ENCODE data around the gene ERBB3.
A peak's percentile ranks its signal among the peaks of the same experiment; 100 is the strongest.
"Not testable (repeated sequence)": the region's sequence is repeated elsewhere in the genome, so short reads cannot be mapped to it uniquely, and the experiment has no call there.

ERBB3 gene

GRCh38 chr12:56114084-56114483 lies 34.1 kb downstream of the ERBB3 start:
- TF ChIP-seq CTCF (IDR thresholded peaks at IDR 0.05; ENCODE audit: insufficient read depth, missing control alignments), result no peak
- FAIRE-seq, result no peak
- DNase-seq (ENCODE audit: insufficient read length, low spot score), result no peak

DNA sequence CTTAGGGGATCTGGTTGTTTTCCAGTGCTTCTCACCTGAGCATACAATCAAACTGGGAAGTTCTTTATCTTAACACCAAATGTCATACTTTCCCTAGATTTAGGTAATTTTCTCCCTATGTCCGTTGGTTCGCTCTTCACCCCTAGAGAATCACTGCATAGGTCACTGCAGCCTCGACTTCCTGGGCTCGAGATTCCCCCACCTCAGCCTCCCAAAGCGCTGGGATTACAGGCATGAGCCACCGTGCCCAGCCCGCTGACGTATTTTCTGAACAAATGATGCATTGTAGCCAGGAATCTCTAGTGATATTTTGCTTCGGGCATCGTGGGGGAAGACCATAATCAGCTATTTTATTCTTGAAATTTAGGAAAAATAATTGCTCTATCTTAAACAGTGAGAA lies 35.4 kb downstream of the ERBB3 start:
- no peak for TF ChIP-seq CTCF (IDR thresholded peaks at IDR 0.05; ENCODE audit: insufficient read depth, missing control alignments)
- no peak for DNase-seq (ENCODE audit: insufficient read length, low spot score)
- FAIRE-seq, result no peak

- FAIRE-seq, result no peak
- TF ChIP-seq CTCF (IDR thresholded peaks at IDR 0.05; ENCODE audit: insufficient read depth, missing control alignments), result no peak
- no peak for DNase-seq (ENCODE audit: insufficient read length, low spot score)
These were observed 36.5 kb downstream of the ERBB3 start, which contains the start of gene RPL41 for GRCh38 chr12:56116267-56117081. TSS of gene RPL41 (plus strand) at chr12:56116633.

DNA sequence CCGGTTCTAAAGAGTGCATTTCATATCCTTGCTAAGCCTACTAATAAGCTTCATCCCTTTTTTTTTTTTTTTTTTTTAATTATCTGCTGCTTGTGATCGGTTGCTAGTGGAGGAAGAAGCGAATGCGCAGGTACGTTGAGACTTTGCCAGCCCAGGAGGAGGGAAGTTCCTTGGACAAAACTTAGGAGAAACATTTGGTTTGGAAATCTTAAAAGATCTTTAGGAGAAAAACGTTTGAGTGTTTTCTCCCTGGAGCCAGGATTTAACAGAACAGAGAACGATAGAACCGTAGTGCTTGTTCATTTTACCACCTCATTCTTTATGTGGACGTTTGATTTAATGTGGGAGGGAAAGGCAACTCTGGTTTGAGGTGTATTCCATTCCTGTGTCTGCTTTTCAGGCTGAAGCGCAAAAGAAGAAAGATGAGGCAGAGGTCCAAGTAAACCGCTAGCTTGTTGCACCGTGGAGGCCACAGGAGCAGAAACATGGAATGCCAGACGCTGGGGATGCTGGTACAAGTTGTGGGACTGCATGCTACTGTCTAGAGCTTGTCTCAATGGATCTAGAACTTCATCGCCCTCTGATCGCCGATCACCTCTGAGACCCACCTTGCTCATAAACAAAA lies 37.2 kb downstream of the ERBB3 start:
- not testable (repeated sequence) for FAIRE-seq; DNase-seq (ENCODE audit: insufficient read length, low spot score)

DNA sequence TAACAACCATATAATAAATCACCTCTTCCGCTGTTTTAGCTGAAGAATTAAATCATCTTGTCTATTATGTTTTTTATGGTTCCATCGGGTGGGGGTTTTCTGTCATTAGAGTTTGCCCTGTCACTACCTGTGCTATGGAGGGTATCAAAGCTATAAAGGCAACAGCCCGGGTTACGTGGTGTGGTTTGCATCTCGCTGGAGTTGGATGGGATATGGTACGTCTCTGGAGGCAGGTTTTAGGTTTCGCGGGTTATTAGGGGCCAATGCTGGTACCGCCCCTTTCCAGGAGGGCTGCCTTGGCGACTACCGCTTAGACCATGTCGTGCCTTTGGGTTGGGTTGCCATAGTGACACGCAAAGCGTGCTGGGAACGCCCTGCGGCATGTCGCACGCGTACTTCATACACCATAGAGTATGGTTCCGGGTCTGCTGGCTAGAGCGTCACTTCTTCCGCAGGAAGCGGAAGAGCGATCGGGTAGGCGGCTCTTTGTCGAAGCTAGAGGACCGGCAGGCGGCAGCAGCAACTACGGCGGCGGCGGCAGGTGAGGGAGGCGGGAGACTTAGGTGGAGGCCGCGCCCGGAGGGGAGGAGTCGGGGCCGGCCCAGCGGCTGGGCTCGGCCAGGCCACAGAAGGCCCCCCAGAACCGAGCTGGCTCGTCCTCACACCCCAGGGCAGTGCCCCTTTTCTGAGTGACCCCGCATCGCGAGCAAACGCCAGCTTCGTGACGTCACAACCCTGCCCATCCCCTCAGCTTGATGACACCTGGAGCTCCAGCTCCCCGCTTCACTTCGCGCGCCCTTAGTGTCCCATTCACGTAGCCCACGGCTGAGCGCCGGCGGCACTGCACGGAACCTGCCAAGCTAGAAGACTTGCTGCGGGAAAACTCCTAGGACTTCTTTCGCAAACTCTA lies 38.1 kb downstream of the ERBB3 start, which contains the start of gene ZC3H10:
Gene ZC3H10 (plus strand): TSS at position 489 of the 910 bp plus-strand sequence. CDS start 2,297 bp downstream, outside the sequence.
- peak; percentile 35 for FAIRE-seq
- TF ChIP-seq CTCF (IDR thresholded peaks at IDR 0.05; ENCODE audit: insufficient read depth, missing control alignments), result peak; percentile 46

DNA sequence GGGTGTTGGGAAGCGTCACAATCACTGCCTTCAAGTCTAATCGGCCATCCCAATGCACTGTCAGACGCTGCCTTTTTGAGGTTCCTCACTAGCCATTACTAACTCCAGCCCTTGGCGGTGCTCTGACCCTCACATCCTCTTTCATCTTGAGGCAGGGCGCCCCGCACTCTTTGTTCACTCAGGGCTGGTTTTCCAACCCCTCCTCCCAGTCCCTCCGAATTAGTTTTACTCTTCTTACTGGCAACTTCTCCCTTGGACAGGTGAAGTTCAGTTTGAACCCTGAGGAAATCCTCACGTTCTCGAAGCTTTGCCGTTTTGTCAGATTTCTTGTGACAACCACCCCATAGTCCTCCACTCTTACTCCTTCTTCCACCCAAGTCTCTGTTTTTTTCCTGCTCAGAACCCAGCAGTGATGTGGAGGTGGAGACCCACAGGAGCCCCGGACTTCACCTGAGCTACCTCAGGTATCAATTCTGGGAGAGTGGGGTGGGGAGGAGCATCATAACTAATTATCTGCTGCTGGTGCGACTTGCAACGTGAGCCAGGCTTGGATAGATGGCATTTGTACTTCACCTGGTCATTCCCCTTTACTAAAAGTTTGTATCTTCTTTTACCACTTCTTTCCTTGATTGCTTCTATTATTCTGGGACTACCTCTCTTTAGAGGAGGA lies 38.9 kb downstream of the ERBB3 start:
- TF ChIP-seq CTCF (IDR thresholded peaks at IDR 0.05; ENCODE audit: insufficient read depth, missing control alignments), result no peak
- no peak for FAIRE-seq
- DNase-seq (ENCODE audit: insufficient read length, low spot score), result no peak

More for the DNA sequence above, 38.1 kb downstream of the ERBB3 start, which contains the start of gene ZC3H10:
- peak; percentile 58 for DNase-seq (ENCODE audit: insufficient read length, low spot score)
